A673 (cell line): ENCODE results near the gene ZNF516. TPM values are rescaled to one million over a fixed set of nuclear protein-coding genes. Genes with fewer than 3 reads are reported as not detected.

ENCODE experiments used
- BruUV-seq: library from RNA; stranded (reverse); fragments of 400-500 nt; replicated peaks from 2 replicates; lab custom pipeline; 2021; lab: Mats Ljungman, UMichigan
- CTCF ChIA-PET: fragments of 300-600 bp; sonication (Branson Sonifier 250); formaldehyde crosslinking; loops from one replicate; lab custom pipeline; 2022; ENCODE audit warnings: antibody characterized with exemption; lab: Charles Lee
- POLR2A ChIA-PET: fragments of 300-600 bp; sonication (Branson Sonifier 250); formaldehyde crosslinking; loops from one replicate; lab custom pipeline; 2022; ENCODE audit warnings: antibody characterized with exemption; ENCODE audit not compliant: low non-redundant PET; lab: Charles Lee
- DNase-seq: peaks from one replicate; pipeline ENCODE4 v3.0.0-alpha.2; 2015; ENCODE audit warnings: low spot score
- H3K27ac ChIP-seq: fragments of 200-600 bp; sonication (generic); 2 replicates; pipeline ENCODE4 v1.5.1; 2016; ENCODE audit warnings: mixed run types, low read depth, mild to moderate bottlenecking, mixed read lengths, antibody characterized with exemption, low read length; ENCODE audit not compliant: poor library complexity, severe bottlenecking
- H3K27me3 ChIP-seq: fragments of 200-600 bp; sonication (generic); replicated peaks from 2 replicates; pipeline ENCODE4 v1.6.1; 2017; ENCODE audit warnings: mixed run types, low read depth, mild to moderate bottlenecking, mixed read lengths, antibody characterized with exemption, low read length; ENCODE audit not compliant: insufficient read depth, poor library complexity
- H3K36me3 ChIP-seq: fragments of 200-600 bp; sonication (generic); 2 replicates; pipeline ENCODE4 v1.6.1; 2016; ENCODE audit warnings: mixed run types, mild to moderate bottlenecking, mixed read lengths, antibody characterized with exemption, low read length; ENCODE audit not compliant: insufficient read depth, poor library complexity, severe bottlenecking
- H3K4me1 ChIP-seq: fragments of 200-600 bp; sonication (generic); 2 replicates; pipeline ENCODE4 v1.6.1; 2017; ENCODE audit warnings: mixed run types, mild to moderate bottlenecking, mixed read lengths, antibody characterized with exemption, low read length; ENCODE audit not compliant: insufficient read depth, poor library complexity, severe bottlenecking
- H3K4me3 ChIP-seq: fragments of 200-600 bp; sonication (generic); 2 replicates; pipeline ENCODE4 v1.5.1; 2016; ENCODE audit warnings: low read depth, mixed run types, mild to moderate bottlenecking, mixed read lengths, low read length; ENCODE audit not compliant: poor library complexity, severe bottlenecking
- H3K9me3 ChIP-seq: fragments of 200-600 bp; sonication (generic); 2 replicates; pipeline ENCODE4 v1.6.1; 2016; ENCODE audit warnings: mixed run types, low read depth, mild to moderate bottlenecking, mixed read lengths, antibody characterized with exemption, low read length; ENCODE audit not compliant: poor library complexity, severe bottlenecking
- EZH2 ChIP-seq: fragments of 200-600 bp; sonication (generic); IDR thresholded peaks from 2 replicates; pipeline ENCODE4 v1.6.1; 2017; ENCODE audit warnings: borderline replicate concordance, low read depth, mild to moderate bottlenecking, mixed read lengths, antibody characterized with exemption, low read length; ENCODE audit not compliant: poor library complexity, severe bottlenecking
- intact Hi-C: fragments of 100-400 bp; cut with micrococcal nuclease; formaldehyde crosslinking; loops from one replicate; pipeline ENCODE4 v1.10.0; 2022; ENCODE audit not compliant: unreplicated experiment
- total RNA-seq: library from RNA; stranded (reverse); gene quantifications from 2 replicates; pipeline ENCODE4 v1.2.3, GENCODE V29; 2021
- TF ChIP-seq, protein P1 (sequence below): fragments of 300-800, 200-600 bp; sonication (generic); conservative IDR thresholded peaks from 2 replicates; pipeline ENCODE4 v1.5.1; 2017; ENCODE audit warnings: low read depth, mild to moderate bottlenecking, antibody characterized with exemption, low read length, moderate library complexity, mixed read lengths

ZNF516 gene
- total RNA-seq, 1 experiment from 2014 or later = 32.3 TPM

DNA sequence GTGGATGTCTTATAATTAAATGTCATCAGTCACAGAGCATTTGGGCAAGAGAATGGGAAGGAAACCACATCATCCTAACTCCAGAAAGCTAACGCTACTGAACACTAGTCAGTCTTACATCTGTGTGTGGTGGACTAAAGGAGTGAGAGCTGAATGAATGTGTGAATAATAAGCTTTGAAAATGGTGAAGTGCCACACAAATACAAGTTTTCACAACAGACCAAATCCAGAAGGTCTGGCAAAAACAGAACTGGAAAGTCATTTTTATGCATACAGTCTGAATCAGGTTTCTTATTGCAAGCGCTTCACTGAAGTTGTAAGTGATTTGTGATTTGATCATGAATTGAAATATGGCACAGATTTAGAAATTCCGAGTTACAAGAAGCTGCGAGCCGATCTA is 175.7 kb downstream of the ZNF516 start:
- TF ChIP-seq EZH2 = no peak
- TF ChIP-seq, protein P1, sequence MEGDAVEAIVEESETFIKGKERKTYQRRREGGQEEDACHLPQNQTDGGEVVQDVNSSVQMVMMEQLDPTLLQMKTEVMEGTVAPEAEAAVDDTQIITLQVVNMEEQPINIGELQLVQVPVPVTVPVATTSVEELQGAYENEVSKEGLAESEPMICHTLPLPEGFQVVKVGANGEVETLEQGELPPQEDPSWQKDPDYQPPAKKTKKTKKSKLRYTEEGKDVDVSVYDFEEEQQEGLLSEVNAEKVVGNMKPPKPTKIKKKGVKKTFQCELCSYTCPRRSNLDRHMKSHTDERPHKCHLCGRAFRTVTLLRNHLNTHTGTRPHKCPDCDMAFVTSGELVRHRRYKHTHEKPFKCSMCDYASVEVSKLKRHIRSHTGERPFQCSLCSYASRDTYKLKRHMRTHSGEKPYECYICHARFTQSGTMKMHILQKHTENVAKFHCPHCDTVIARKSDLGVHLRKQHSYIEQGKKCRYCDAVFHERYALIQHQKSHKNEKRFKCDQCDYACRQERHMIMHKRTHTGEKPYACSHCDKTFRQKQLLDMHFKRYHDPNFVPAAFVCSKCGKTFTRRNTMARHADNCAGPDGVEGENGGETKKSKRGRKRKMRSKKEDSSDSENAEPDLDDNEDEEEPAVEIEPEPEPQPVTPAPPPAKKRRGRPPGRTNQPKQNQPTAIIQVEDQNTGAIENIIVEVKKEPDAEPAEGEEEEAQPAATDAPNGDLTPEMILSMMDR = no peak
- Histone ChIP-seq H3K4me1 (no peaks in the 10 kb centered on the region), H3K9me3 (no peaks in the 10 kb centered on the region), H3K36me3 (no peaks in the 10 kb centered on the region), H3K4me3 (no peak overlapping the region), H3K27me3 (no peaks in the 10 kb centered on the region), H3K27ac (no peak overlapping the region)
- no peak for DNase-seq
- ChIA-PET POLR2A (no interaction called here), CTCF (no interaction called here)
- no TSS peak for BruUV-seq
- intact Hi-C loops = no loop called here

DNA sequence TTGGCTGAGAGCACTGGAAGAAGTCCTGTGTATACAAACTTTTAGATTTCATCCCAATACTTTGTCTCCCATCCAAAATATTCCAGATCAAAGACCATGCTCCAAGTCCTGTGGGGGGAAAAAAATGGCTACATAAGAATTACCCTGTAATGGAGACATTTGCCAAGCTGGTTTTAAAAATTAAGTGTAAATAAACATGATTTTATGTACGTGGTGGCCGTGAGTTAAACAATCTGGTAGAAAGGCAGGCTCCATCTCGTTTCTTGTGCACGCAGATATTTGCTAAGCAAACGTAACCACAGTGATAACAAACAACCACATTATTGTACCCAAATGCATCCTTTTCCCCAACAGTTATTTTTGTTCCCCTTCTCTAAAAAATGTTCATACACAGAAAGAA is 176.4 kb downstream of the ZNF516 start:
- no peaks in the 10 kb centered on the region for H3K36me3 ChIP-seq
- no peak overlapping the region for H3K27ac ChIP-seq
- ChIA-PET CTCF (no interaction called here), POLR2A (no interaction called here)
- DNase-seq = no peak
- TF ChIP-seq, protein P1 = no peak
- no peak for TF ChIP-seq EZH2
- intact Hi-C loops = no loop called here
- H3K4me1 ChIP-seq = no peaks in the 10 kb centered on the region
- no peak overlapping the region for H3K4me3 ChIP-seq
- no peaks in the 10 kb centered on the region for H3K9me3 ChIP-seq
- H3K27me3 ChIP-seq = no peaks in the 10 kb centered on the region
- no TSS peak for BruUV-seq

DNA sequence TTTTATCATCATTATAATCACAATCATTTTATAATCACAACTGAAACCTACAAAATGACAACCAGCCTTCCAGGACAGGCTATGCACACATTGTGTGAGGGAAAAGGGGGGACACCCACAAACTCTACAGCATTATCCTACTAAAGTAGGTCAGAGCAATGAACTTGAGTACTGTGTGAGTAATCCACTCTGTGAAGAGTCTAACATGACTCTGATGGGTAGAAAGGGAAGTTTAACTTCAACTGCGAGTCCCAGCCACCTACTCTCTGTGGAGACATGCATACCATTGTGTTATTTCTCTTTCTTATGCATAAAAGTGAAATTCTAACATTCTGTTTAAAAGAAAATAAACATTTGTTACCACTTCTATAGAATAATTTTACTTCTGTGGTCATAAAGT is 177.9 kb downstream of the ZNF516 start:
- no peaks in the 10 kb centered on the region for H3K9me3 ChIP-seq
- ChIA-PET CTCF (no interaction called here), POLR2A (no interaction called here)
- no peak for TF ChIP-seq EZH2
- TF ChIP-seq, protein P1 = no peak
- no peak for DNase-seq
- intact Hi-C loops = no loop called here
- no peak overlapping the region for H3K4me3 ChIP-seq
- H3K27me3 ChIP-seq = no peaks in the 10 kb centered on the region
- no peak overlapping the region for H3K27ac ChIP-seq
- H3K4me1 ChIP-seq = no peaks in the 10 kb centered on the region
- no peaks in the 10 kb centered on the region for H3K36me3 ChIP-seq
- no TSS peak for BruUV-seq
